NOMO-1 treated with dmso at 0.1 percent for 144 hours (cell line): Measurements from ENCODE around the gene HSD17B8.
A peak's percentile ranks its signal among the peaks of the same experiment; 100 is the strongest.
"Not testable (repeated sequence)": the region's sequence is repeated elsewhere in the genome, so short reads cannot be mapped to it uniquely, and the experiment has no call there.

ENCODE experiments used
- DNase-seq: peaks from one replicate; lab custom pipeline; 2025; ENCODE audit not compliant: unreplicated experiment; lab: John Stamatoyannopoulos, UW

HSD17B8 gene

GRCh38 chr6:33205191-33206026 lies 954 bp downstream of the HSD17B8 start:
- no peak for DNase-seq

GRCh38 chr6:33206027-33206863 lies 1.8 kb downstream of the HSD17B8 start:
- no peak for DNase-seq

- no peak for DNase-seq
Observed at GRCh38 chr6:33206864-33207551, 2.6 kb downstream of the HSD17B8 start.

GRCh38 chr6:33207552-33208090 lies 3.2 kb downstream of the HSD17B8 start:
- DNase-seq, result no peak

- DNase-seq, result peak; percentile 73
Observed at GRCh38 chr6:33208091-33208967, 3.9 kb downstream of the HSD17B8 start, which contains the start of gene RING1. TSS of gene RING1 (plus strand) at chr6:33208500. CDS start at chr6:33208823, 323 bp downstream.

- no peak for DNase-seq
Observed at GRCh38 chr6:33209856-33210255, 5.4 kb downstream of the HSD17B8 start.

- no peak for DNase-seq
Observed at GRCh38 chr6:33211136-33211535, 6.7 kb downstream of the HSD17B8 start.

- no peak for DNase-seq
Observed at GRCh38 chr6:33211666-33212422, 7.4 kb downstream of the HSD17B8 start.

GRCh38 chr6:33212857-33213165 lies 8.4 kb downstream of the HSD17B8 start:
- no peak for DNase-seq

- peak; percentile 34 for DNase-seq
Observed at GRCh38 chr6:33213166-33213988, 8.9 kb downstream of the HSD17B8 start.

- DNase-seq, result no peak
Observed at GRCh38 chr6:33213989-33214335, 9.5 kb downstream of the HSD17B8 start.

GRCh38 chr6:33215271-33216116 lies 11.0 kb downstream of the HSD17B8 start:
- DNase-seq, result no peak

GRCh38 chr6:33216117-33216649 lies 11.7 kb downstream of the HSD17B8 start:
- DNase-seq, result no peak

GRCh38 chr6:33217246-33217645 lies 12.8 kb downstream of the HSD17B8 start:
- DNase-seq, result no peak

- DNase-seq, result no peak
Observed at GRCh38 chr6:33217681-33218080, 13.2 kb downstream of the HSD17B8 start.

GRCh38 chr6:33226503-33227120 lies 22.2 kb downstream of the HSD17B8 start:
- not testable (repeated sequence) for DNase-seq

GRCh38 chr6:33235221-33235634 lies 30.8 kb downstream of the HSD17B8 start:
- DNase-seq, result no peak
